Body of pancreas (tissue), 4 donors: Measurements from ENCODE around the gene SLC30A1. TPM values are rescaled to one million over a fixed set of nuclear protein-coding genes. Genes with fewer than 3 reads are reported as not detected.

ENCODE experiments used
- ATAC-seq: fragments of 150-250 bp; one replicate; pipeline ENCODE4 v1.9.1; 2016
- DNase-seq, 4 donors: peaks; one replicate each; pipeline ENCODE4 v3.0.0-alpha.2; 2019
- H3K27ac ChIP-seq, 4 donors: fragments of 200-600 bp; sonication (generic); 1 replicate in 3 of 4; 2 replicates in 1 of 4; pipeline versions ENCODE4 v1.5.1 to v1.6.1; 2016 to 2019; ENCODE audit warnings: mild to moderate bottlenecking in 1 of 4, mixed read lengths in 1 of 4, moderate library complexity in 1 of 4
- H3K27me3 ChIP-seq, 2 donors: fragments of 200-600 bp; sonication (generic); one replicate each; pipeline ENCODE4 v1.6.0; 2016; ENCODE audit warnings: mild to moderate bottlenecking in 1 of 2
- H3K36me3 ChIP-seq, 2 donors: fragments of 200-600 bp; sonication (generic); replicated peaks in 1 of 2; 2 replicates each; pipeline ENCODE4 v1.5.1; 2016; ENCODE audit warnings: low read depth in 2 of 2; ENCODE audit not compliant: insufficient read depth in 1 of 2
- H3K4me1 ChIP-seq: fragments of 200-600 bp; sonication (generic); one replicate; pipeline ENCODE4 v1.6.0; 2016
- H3K4me3 ChIP-seq, 2 donors: fragments of 200-600 bp; sonication (generic); 1 replicate in 1 of 2; 2 replicates in 1 of 2; pipeline ENCODE4 v1.5.1; 2016 to 2019
- H3K9me3 ChIP-seq, 3 donors: fragments of 200-600 bp; sonication (generic); 1 replicate in 2 of 3; 2 replicates in 1 of 3; pipeline ENCODE4 v1.5.1; 2016
- POLR2A ChIP-seq, 3 donors: fragments of 450-650 bp; IDR thresholded peaks; one replicate each; pipeline ENCODE4 v1.6.1; 2016; ENCODE audit warnings: antibody characterized with exemption in 3 of 3, mild to moderate bottlenecking in 2 of 3
- WGBS, 2 donors: methylation state at CpG; one replicate each; pipeline ENCODE4 v1.1.5; 2017; 5-methylcytosine and 5-hydroxymethylcytosine counted together
- intact Hi-C: fragments of 100-400 bp; cut with DNase I; formaldehyde crosslinking; loops from one replicate; pipeline ENCODE4 v1.15.1; 2023
- total RNA-seq, 2 donors: library from RNA; depleted of rRNA; stranded (reverse); fragments of >200 nt; gene quantifications; one replicate each; pipeline ENCODE4 v1.1.0, GENCODE V29; 2016
- TF ChIP-seq, protein P1 (sequence below), 7 experiments: fragments of 450-650 bp in 4 of 7; fragments of 200-600 bp in 3 of 7; sonication (generic) in 3 of 7; IDR thresholded peaks; one replicate each; pipeline ENCODE4 v1.5.1; 2016 to 2019; ENCODE audit warnings: antibody characterized with exemption in 7 of 7

SLC30A1 gene
- total RNA-seq, 2 donors from 2014 or later = 7.3 to 11.5 TPM

DNA sequence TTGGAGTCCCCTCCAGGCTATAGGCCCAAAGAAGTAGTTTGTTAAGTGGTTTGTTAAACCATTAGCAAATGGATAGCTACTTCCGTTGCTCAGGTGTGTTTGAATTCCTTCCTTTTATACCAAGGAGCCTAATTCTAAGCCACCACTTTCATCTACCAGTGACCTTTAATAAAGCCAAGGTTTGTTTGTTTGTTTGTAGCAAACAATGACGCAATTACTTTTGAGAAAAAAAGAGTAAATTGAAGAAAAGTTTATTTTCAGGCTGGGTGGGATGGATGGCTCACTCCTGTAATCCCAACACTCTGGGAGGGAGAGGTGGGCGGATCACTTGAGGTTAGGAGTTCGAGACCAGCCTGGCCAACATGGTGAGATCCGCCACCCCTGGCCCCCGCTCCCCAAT is 56.2 kb downstream of the SLC30A1 start:
- Histone ChIP-seq H3K4me3 (no peak overlapping the region), H3K4me1 (no peaks in the 10 kb centered on the region), H3K27me3 (no peaks in the 10 kb centered on the region), H3K27ac (no peak overlapping the region), H3K9me3 (no peaks in the 10 kb centered on the region), H3K36me3 (no peaks in the 10 kb centered on the region)
- TF ChIP-seq, protein P1, sequence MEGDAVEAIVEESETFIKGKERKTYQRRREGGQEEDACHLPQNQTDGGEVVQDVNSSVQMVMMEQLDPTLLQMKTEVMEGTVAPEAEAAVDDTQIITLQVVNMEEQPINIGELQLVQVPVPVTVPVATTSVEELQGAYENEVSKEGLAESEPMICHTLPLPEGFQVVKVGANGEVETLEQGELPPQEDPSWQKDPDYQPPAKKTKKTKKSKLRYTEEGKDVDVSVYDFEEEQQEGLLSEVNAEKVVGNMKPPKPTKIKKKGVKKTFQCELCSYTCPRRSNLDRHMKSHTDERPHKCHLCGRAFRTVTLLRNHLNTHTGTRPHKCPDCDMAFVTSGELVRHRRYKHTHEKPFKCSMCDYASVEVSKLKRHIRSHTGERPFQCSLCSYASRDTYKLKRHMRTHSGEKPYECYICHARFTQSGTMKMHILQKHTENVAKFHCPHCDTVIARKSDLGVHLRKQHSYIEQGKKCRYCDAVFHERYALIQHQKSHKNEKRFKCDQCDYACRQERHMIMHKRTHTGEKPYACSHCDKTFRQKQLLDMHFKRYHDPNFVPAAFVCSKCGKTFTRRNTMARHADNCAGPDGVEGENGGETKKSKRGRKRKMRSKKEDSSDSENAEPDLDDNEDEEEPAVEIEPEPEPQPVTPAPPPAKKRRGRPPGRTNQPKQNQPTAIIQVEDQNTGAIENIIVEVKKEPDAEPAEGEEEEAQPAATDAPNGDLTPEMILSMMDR (IDR thresholded peaks at IDR 0.05) = no peak
- no peak for TF ChIP-seq POLR2A (IDR thresholded peaks at IDR 0.05)
- intact Hi-C loops = loop anchor here (5.0 kb wide), 1 partner anchor 129 kb away; no protein-coding TSS in a partner anchor
- 78 to 83% methylated on average over 6 of the region's 6 CpGs for WGBS, 2 donors
- ATAC-seq (no peak), DNase-seq (no peak)

Other genes with a start within 250 kb of the SLC30A1 start
- gene RD3, start 87.0 kb downstream of the SLC30A1 start, total RNA-seq = not detected
- not detected for gene NEK2, start 96.5 kb upstream of the SLC30A1 start, total RNA-seq